SK-N-SH (cell line): ENCODE results near the gene MALRD1. TPM values are rescaled to one million over a fixed set of nuclear protein-coding genes. Genes with fewer than 3 reads are reported as not detected.
A peak's percentile ranks its signal among the peaks of the same experiment; 100 is the strongest.

Source experiments
- CTCF ChIA-PET: fragments of 300-600, 350-600 bp; formaldehyde crosslinking; extraction: SDS; loops from one replicate; lab custom pipeline; 2021; lab: Yijun Ruan, JAX
- POLR2A ChIA-PET: fragments of 350-600 bp; sonication (Branson Sonifier 250); formaldehyde crosslinking; extraction: SDS; loops from one replicate; lab custom pipeline; 2020; ENCODE audit warnings: antibody characterized with exemption, inconsistent platforms; lab: Yijun Ruan, JAX
- DNase-seq: peaks from one replicate; pipeline ENCODE4 v3.0.0; 2012
- H2AFZ ChIP-seq: fragments of 200-600 bp; sonication (generic); 2 replicates; pipeline ENCODE4 v1.8.1; 2016; ENCODE audit warnings: antibody characterized with exemption, mild to moderate bottlenecking, low read depth
- H3F3A ChIP-seq: fragments of 200-600 bp; sonication (generic); replicated peaks from 2 replicates; pipeline ENCODE3; 2016; ENCODE audit warnings: antibody characterized with exemption, mild to moderate bottlenecking; ENCODE audit not compliant: insufficient read depth
- H3K27ac ChIP-seq, 2 experiments: fragments of 200-500 bp in 1 of 2; fragments of 200-600 bp in 1 of 2; sonication (Bioruptor generic) in 1 of 2; sonication (generic), shearing (Covaris generic) in 1 of 2; 2 replicates each; pipeline versions ENCODE4 v1.5.1 to v1.6.1; 2014 to 2016; ENCODE audit warnings: low read depth in 2 of 2, inconsistent platforms in 1 of 2, low read length in 1 of 2, mild to moderate bottlenecking in 1 of 2, mixed read lengths in 1 of 2
- H3K27me3 ChIP-seq: fragments of 200-600 bp; sonication (generic), shearing (Covaris generic); 2 replicates; pipeline ENCODE4 v1.6.1; 2016; ENCODE audit warnings: mixed run types; ENCODE audit not compliant: insufficient read depth
- H3K36me3 ChIP-seq, 2 experiments: fragments of 200-500 bp in 1 of 2; fragments of 200-600 bp in 1 of 2; sonication (Bioruptor generic) in 1 of 2; sonication (generic) in 1 of 2; replicated peaks in 1 of 2; 2 replicates each; pipeline versions ENCODE3 to v1.5.1; 2014 to 2016; ENCODE audit warnings: low read length in 1 of 2, mild to moderate bottlenecking in 1 of 2; ENCODE audit not compliant: insufficient read depth in 2 of 2, control insufficient read depth in 1 of 2
- H3K4me1 ChIP-seq, 2 experiments: fragments of 200-500 bp in 1 of 2; fragments of 200-600 bp in 1 of 2; sonication (Bioruptor generic) in 1 of 2; sonication (generic), shearing (Covaris generic) in 1 of 2; 2 replicates each; pipeline versions ENCODE4 v1.5.1 to v1.6.1; 2014 to 2016; ENCODE audit warnings: low read depth in 1 of 2, low read length in 1 of 2, mixed run types in 1 of 2; ENCODE audit not compliant: insufficient read depth in 2 of 2, control insufficient read depth in 1 of 2
- H3K4me2 ChIP-seq: fragments of 200-600 bp; sonication (generic), shearing (Covaris generic); 2 replicates; pipeline ENCODE4 v1.6.1; 2017; ENCODE audit warnings: mixed run types
- H3K4me3 ChIP-seq, 2 experiments: fragments of 200-500 bp in 1 of 2; fragments of 200-600 bp in 1 of 2; sonication (Bioruptor generic) in 1 of 2; sonication (generic), shearing (Covaris generic) in 1 of 2; 2 replicates each; pipeline versions ENCODE4 v1.5.1 to v1.8.1; 2014 to 2016; ENCODE audit warnings: low read depth in 2 of 2, inconsistent platforms in 1 of 2, low read length in 1 of 2, mild to moderate bottlenecking in 1 of 2, mixed read lengths in 1 of 2, moderate library complexity in 1 of 2
- H3K79me2 ChIP-seq: fragments of 200-600 bp; sonication (generic); 2 replicates; pipeline ENCODE4 v1.8.1; 2017; ENCODE audit warnings: mild to moderate bottlenecking; ENCODE audit not compliant: insufficient read depth
- H3K9ac ChIP-seq: fragments of 200-600 bp; sonication (generic); 2 replicates; pipeline ENCODE4 v1.6.1; 2017; ENCODE audit warnings: mixed run types
- H3K9me2 ChIP-seq: fragments of 200-600 bp; sonication (generic); 2 replicates; pipeline ENCODE4 v1.6.1; 2017; ENCODE audit warnings: mixed run types
- H3K9me3 ChIP-seq: fragments of 200-600 bp; sonication (generic); 2 replicates; pipeline ENCODE4 v1.6.1; 2017; ENCODE audit warnings: mixed run types, mild to moderate bottlenecking, moderate library complexity
- H4K20me1 ChIP-seq: fragments of 200-600 bp; sonication (generic); 2 replicates; pipeline ENCODE4 v1.6.1; 2017; ENCODE audit warnings: mild to moderate bottlenecking, mixed run types; ENCODE audit not compliant: insufficient read depth
- CHD2 ChIP-seq: fragments of 150-350 bp; IDR thresholded peaks from 2 replicates; pipeline ENCODE4 v1.6.1; 2018; ENCODE audit warnings: low read length; ENCODE audit not compliant: partially characterized antibody
- ELF1 ChIP-seq: IDR thresholded peaks from 2 replicates; pipeline ENCODE4 v1.4.0; 2012
- EZH2phosphoT487 ChIP-seq: fragments of 200-600 bp; sonication (generic); IDR thresholded peaks from 2 replicates; pipeline ENCODE4 v1.6.1; 2017; ENCODE audit warnings: low read depth, mixed run types, mild to moderate bottlenecking, antibody characterized with exemption, moderate library complexity, borderline replicate concordance
- FOSL2 ChIP-seq: IDR thresholded peaks from 2 replicates; pipeline ENCODE4 v1.4.0; 2012; ENCODE audit warnings: low read depth, mild to moderate bottlenecking, moderate library complexity, borderline replicate concordance
- FOXM1 ChIP-seq: IDR thresholded peaks from 2 replicates; pipeline ENCODE4 v1.4.0; 2012; ENCODE audit warnings: low read depth, mild to moderate bottlenecking
- MEF2A ChIP-seq: IDR thresholded peaks from 2 replicates; pipeline ENCODE4 v1.4.0; 2012; ENCODE audit warnings: low read depth, borderline replicate concordance
- MXI1 ChIP-seq: IDR thresholded peaks from 2 replicates; pipeline ENCODE4 v1.6.1; 2012; ENCODE audit warnings: mild to moderate bottlenecking, low read depth, low read length, improper control_type of control experiment
- RCOR1 ChIP-seq: fragments of 150-350 bp; IDR thresholded peaks from 2 replicates; pipeline ENCODE4 v1.6.1; 2017; ENCODE audit warnings: antibody characterized with exemption, low read length
- RFX5 ChIP-seq: IDR thresholded peaks from 2 replicates; pipeline ENCODE4 v1.6.1; 2012; ENCODE audit warnings: mild to moderate bottlenecking, improper control_type of control experiment, low read length
- SIN3A ChIP-seq: IDR thresholded peaks from 2 replicates; pipeline ENCODE4 v1.6.1; 2012; ENCODE audit warnings: low read depth, mild to moderate bottlenecking, low read length, moderate library complexity, borderline replicate concordance
- SMC3 ChIP-seq: IDR thresholded peaks from 2 replicates; pipeline ENCODE4 v1.6.1; 2012; ENCODE audit warnings: low read depth, low read length, improper control_type of control experiment
- YY1 ChIP-seq: IDR thresholded peaks from 2 replicates; pipeline ENCODE4 v1.4.0; 2012; ENCODE audit warnings: low read depth, mild to moderate bottlenecking
- WGBS: methylation state at CpG from one replicate; pipeline ENCODE4 v1.1.6; 2017; ENCODE audit warnings: low lambda C conversion rate; 5-methylcytosine and 5-hydroxymethylcytosine counted together
- polyA plus RNA-seq, 3 experiments: library from polyadenylated mRNA; depleted of rRNA; stranded (reverse); fragments of >200 nt; gene quantifications; 2 replicates each; pipeline ENCODE4 v1.2.3, GENCODE V29; 2012
- TF ChIP-seq, protein P1 (sequence below): IDR thresholded peaks from 2 replicates; pipeline ENCODE4 v1.4.0; 2012; ENCODE audit warnings: low read depth, borderline replicate concordance
- TF ChIP-seq, protein P2 (sequence below): IDR thresholded peaks from 2 replicates; pipeline ENCODE4 v1.4.0; 2012; ENCODE audit warnings: low read depth
- TF ChIP-seq, protein P3 (sequence below): IDR thresholded peaks from 2 replicates; pipeline ENCODE4 v1.6.1; 2012; ENCODE audit warnings: mild to moderate bottlenecking, low read depth, low read length, moderate library complexity
- TF ChIP-seq, protein P4 (sequence below): fragments of 150-350 bp; IDR thresholded peaks from 2 replicates; pipeline ENCODE4 v1.6.1; 2016; ENCODE audit warnings: mild to moderate bottlenecking, low read depth, low read length

The MALRD1 gene
- polyA plus RNA-seq, 1 of the 3 experiments (the other 2 are of a cell fraction), result not detected

DNA sequence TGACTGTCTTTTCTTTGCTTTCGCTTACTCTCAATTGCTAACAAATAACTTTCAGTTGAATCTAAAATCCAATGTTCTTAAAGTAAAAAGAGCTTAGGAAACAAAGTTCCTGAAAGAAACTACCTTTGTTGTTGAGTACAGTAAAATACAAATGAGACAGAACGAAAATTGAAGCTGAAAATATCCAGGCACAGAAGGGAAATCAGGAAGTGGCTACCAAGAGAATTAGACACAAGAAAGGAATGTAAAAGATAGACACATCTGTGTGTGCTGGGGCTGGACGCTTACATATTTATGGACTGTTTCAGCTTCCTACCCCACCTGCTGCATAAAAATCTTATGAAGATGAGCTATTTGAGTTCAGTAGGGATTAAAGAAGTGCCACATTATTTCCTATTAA, 606.0 kb downstream of the MALRD1 start (continued):
- TF ChIP-seq, protein P1, sequence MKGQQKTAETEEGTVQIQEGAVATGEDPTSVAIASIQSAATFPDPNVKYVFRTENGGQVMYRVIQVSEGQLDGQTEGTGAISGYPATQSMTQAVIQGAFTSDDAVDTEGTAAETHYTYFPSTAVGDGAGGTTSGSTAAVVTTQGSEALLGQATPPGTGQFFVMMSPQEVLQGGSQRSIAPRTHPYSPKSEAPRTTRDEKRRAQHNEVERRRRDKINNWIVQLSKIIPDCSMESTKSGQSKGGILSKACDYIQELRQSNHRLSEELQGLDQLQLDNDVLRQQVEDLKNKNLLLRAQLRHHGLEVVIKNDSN, result no peak
- TF ChIP-seq, protein P2, sequence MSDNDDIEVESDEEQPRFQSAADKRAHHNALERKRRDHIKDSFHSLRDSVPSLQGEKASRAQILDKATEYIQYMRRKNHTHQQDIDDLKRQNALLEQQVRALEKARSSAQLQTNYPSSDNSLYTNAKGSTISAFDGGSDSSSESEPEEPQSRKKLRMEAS, result no peak
- TF ChIP-seq SMC3 (no peak), EZH2phosphoT487 (no peak), RFX5 (no peak), MEF2A (no peak), CHD2 (no peak), SIN3A (no peak), RCOR1 (no peak), YY1 (no peak), FOXM1 (0 out of 2 replicates have a peak, but pooled peaks have one; percentile 54), MXI1 (no peak), FOSL2 (peak; percentile 86)
- TF ChIP-seq, protein P3, sequence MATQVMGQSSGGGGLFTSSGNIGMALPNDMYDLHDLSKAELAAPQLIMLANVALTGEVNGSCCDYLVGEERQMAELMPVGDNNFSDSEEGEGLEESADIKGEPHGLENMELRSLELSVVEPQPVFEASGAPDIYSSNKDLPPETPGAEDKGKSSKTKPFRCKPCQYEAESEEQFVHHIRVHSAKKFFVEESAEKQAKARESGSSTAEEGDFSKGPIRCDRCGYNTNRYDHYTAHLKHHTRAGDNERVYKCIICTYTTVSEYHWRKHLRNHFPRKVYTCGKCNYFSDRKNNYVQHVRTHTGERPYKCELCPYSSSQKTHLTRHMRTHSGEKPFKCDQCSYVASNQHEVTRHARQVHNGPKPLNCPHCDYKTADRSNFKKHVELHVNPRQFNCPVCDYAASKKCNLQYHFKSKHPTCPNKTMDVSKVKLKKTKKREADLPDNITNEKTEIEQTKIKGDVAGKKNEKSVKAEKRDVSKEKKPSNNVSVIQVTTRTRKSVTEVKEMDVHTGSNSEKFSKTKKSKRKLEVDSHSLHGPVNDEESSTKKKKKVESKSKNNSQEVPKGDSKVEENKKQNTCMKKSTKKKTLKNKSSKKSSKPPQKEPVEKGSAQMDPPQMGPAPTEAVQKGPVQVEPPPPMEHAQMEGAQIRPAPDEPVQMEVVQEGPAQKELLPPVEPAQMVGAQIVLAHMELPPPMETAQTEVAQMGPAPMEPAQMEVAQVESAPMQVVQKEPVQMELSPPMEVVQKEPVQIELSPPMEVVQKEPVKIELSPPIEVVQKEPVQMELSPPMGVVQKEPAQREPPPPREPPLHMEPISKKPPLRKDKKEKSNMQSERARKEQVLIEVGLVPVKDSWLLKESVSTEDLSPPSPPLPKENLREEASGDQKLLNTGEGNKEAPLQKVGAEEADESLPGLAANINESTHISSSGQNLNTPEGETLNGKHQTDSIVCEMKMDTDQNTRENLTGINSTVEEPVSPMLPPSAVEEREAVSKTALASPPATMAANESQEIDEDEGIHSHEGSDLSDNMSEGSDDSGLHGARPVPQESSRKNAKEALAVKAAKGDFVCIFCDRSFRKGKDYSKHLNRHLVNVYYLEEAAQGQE, result no peak
- TF ChIP-seq, protein P4, sequence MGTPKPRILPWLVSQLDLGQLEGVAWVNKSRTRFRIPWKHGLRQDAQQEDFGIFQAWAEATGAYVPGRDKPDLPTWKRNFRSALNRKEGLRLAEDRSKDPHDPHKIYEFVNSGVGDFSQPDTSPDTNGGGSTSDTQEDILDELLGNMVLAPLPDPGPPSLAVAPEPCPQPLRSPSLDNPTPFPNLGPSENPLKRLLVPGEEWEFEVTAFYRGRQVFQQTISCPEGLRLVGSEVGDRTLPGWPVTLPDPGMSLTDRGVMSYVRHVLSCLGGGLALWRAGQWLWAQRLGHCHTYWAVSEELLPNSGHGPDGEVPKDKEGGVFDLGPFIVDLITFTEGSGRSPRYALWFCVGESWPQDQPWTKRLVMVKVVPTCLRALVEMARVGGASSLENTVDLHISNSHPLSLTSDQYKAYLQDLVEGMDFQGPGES, result no peak

DNA sequence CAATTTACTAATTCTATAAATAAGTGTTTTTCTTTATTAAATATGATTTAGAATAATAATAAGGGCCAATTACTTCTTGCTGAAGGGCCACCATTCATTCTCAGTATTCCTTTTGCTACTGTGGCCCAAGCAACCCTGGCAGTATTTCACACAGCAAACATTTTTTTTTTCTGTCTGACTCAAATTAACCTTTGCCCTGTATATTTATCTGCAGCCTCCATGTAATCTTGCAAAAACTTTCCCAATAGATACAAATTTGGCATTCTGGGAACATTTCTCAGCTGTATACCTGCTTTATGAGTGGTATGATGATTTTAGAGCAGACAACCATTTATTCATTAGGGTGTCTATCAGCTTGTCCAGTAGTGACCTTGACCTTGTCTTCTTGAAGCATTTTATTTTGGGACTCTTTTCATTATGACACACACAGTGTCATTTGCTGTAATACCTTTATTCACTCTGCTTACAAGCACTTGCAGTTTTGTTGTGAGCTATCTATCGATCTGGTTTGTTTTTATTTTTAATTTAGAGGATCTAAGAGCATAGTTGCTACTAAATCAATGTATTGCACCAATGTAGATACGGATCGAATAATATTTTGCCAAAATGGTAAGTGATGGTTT, 607.9 kb downstream of the MALRD1 start:
- no peaks in the 10 kb centered on the region for H3K9me2 ChIP-seq
- H2AFZ ChIP-seq, result no peak overlapping the region
- CTCF ChIA-PET, result no interaction called here
- TF ChIP-seq, protein P2, result no peak
- no peak for TF ChIP-seq ELF1
- H3K36me3 ChIP-seq, result no peaks in the 10 kb centered on the region
- no peak overlapping the region for H3K27ac ChIP-seq
- H3K27me3 ChIP-seq, result no peaks in the 10 kb centered on the region
- no peak overlapping the region for H3K4me3 ChIP-seq
- no peaks in the 10 kb centered on the region for H3K79me2 ChIP-seq
- H4K20me1 ChIP-seq, result no peaks in the 10 kb centered on the region
- no peak overlapping the region for H3K9ac ChIP-seq
- H3K4me2 ChIP-seq, result no peak overlapping the region
- no peak for DNase-seq
- H3K9me3 ChIP-seq, result no peaks in the 10 kb centered on the region
- H3F3A ChIP-seq, result peaks cover 20% of the 10 kb centered on the region
- WGBS, result 83% methylated on average over 3 of the region's 3 CpGs
- POLR2A ChIA-PET, result no interaction called here
- peaks cover 0 to 15% of the 10 kb centered on the region in 2 experiments; a peak in 2 of 4 replicates for H3K4me1 ChIP-seq
